Anterior cingulate cortex (tissue), 58 donors: Measurements from ENCODE around the gene TTC22.

ENCODE experiments used
- DNase-seq, 58 donors: peaks; one replicate each; lab custom pipeline; 2025; lab: John Stamatoyannopoulos, UW

The TTC22 gene

GRCh38 chr1:54810153-54810942, 9.2 kb upstream of the TTC22 start:
- DNase-seq: peak in 49 of 58 donors; percentile 7 to 71 (median 36)

DNA sequence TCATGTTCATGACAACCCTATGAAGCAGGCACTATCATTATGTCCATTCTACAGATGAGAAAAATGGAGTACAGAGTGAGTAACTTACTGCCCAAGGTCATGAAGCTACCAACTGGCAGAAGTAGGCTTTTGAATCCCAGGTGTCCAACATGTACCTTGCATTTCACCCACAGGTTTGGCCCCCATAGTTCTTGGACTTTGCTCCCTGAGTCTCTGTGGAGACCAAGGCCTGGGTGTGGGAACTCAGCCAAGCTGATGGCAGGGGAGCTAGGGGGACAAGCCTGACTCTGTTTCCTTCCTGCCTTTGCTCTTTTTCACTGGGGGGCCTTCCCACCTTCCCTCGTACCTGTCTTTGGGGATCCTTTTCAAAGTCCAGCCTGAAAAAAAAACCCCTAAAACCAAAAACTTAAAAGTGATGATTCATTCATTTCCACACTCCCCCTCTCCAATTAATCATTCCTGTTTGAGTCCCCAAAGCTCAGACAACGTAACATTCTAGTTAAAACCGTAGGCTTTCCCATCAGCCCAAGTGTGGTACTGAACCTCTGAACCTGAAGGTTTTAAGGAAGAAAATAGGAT, 8.5 kb upstream of the TTC22 start:
- no peak for DNase-seq

DNA sequence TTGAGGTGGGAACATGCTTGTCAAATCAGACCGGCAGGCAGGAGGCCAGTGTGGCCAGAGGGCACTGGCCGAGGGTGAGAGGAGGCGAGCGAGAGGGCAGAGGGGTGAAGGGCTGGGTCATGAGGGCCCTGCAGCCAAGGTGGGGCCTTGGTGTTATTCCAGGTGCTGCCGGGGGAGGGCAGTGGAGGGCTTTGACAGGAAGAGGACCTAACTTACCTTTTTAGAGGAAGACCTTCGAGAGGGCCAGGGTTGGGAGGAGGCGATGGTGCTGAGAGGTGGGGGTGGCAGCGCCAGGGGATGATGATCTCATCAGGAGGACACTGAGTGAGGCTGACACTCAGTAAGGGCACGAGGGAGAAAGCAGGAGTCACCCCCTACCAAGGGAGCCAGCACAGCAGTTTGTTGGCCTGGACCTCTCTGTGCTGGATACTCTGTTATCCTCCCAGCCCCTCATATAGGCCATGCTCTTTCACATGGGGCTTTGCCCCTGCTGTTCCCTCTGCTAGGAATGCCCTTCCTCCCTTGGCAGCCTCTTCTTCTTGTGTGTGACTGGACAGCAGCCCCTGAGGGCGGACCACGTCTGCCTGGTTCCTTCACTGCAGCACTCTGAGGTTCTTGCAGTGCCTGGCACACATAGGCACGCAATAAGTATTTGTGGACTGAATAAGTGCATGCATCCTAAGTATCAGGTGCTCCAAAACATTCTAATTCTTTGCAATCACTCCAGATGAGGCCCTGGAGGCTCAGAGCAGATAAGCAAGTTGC, 7.5 kb upstream of the TTC22 start:
- DNase-seq: no peak

DNA sequence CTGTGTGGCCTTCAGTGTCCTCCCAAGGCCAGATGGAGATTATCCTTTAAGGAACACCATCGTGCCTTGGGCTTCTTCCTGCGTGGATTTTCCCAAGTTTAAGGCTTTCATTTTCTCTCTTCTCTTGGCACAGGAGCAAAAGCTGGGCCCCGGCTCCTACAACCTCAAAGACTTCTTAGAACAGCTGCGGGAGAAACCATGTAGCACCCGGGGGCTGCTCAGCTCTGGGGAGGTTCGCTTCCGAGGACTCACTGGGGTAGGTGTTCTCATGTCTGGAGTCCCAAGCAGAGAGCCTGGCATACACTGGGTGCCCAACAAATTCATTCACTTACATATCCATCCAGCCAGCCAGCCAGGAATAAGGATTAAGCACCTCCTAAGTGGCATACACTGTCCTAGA, 6.6 kb upstream of the TTC22 start:
- no peak for DNase-seq

DNA sequence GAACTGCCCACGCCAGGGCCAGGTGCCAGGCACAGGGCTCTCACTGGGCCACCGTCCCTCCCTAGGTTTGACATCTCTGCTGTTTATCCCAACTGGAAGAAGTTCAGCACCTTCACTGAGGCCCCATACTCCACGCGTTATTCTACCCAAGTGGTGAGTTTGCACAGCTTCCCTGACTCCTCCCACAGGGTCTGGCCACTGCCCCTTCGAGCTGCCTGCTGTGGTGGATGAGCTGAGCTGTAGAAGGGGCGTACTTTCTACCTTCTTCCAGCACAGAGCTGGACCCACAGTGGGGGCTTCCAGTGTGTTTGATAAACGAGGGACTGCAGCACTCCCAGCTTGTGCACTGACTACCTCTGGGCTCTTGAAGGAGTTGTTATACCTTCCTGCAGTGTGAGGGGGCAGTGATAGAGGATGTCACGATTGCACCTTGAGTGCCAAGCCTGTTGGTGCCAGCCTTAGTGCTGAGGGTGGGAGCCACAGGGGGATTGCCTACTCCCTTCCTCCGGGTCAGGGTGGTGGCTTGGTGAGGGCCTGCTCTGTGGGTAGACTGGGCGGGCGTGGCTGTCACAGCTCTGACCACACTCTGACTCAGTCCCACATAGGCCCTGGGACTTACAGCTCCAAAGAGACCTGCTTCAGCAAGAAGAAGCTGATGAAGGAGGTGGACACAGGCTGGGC, 5.9 kb upstream of the TTC22 start:
- DNase-seq: no peak

GRCh38 chr1:54805981-54806381, 4.9 kb upstream of the TTC22 start:
- peak in 3 of 58 donors; percentile 16 to 44 (median 22) for DNase-seq

DNA sequence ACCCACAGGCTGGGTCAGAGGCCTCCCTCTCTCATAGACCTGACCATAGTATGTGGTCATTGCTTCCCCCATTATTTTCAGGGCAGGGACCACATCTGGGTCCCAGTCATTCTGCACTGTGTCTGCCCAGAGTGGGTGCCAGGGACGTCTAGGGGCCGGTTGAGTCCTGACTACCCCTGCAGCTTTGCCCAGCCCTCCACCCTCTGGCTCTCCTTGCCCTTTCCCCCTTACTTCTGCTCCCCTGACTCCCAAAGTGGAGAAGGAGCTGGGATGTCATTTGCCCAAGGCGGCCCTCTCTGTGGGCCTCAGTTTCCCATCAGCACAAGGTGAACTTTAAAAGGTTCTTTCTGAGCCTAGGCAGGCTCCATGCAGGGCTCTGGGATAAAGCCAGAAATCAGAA, 4.3 kb upstream of the TTC22 start:
- no peak for DNase-seq

- no peak for DNase-seq
Observed at GRCh38 chr1:54804471-54805132, 3.5 kb upstream of the TTC22 start.

DNA sequence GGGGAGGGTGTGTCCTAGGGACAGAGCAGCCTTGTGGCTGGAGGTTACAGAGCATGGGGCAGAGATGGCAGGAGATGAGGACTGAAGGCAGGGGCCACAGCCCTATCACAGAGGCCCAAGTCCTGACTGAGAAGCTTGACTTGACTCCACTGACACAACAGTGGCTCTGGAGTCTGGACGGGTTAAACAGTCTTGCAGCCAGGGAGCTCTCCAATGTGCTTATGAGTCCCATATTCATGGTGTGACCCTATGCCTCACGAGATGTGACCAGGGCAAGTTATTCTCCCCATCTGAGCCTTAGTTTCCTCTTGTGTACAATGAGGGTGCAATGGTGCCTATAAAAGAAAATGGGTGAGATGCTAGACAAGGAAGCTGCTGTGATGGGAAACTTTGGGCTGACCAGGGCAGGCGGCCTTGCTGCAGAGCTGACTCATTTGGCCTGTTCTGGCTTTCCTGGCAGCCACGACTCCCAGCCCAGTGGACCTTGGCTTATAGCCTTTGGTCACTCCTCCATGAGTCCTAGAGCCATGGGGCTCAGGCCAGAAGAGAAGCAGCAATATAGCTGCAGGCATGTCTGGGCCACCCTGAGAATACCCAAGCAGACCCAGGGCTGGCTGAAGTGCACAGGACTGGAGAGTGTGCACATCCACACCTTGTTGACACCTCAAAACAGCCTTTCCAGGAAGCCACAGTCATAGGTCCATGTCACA, 2.8 kb upstream of the TTC22 start:
- no peak for DNase-seq

GRCh38 chr1:54800041-54800898, 853 bp downstream of the TTC22 start:
- peak in 1 of 58 donors; percentile 69 for DNase-seq

- no peak for DNase-seq
Observed at GRCh38 chr1:54798769-54799641, 2.1 kb downstream of the TTC22 start.

DNA sequence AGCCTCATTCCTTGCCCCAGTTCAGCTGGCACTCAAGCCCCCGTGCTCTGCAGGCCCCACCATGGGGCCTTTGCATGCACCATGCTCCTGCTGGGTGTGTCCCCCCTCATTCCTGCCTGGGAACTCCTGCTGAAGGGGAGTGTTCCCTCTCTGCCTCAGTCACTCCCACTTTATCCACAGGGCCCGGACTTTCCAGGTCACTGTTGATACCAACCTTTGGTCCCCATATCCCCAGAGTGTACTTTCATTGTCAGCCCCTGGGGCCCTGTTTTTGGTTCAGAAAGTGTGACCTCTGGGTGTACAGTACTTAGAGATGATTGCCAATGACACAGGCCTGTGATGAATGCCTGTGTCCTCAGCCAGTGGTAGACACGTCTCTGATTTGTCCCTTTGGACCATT, 2.9 kb downstream of the TTC22 start:
- DNase-seq: no peak

GRCh38 chr1:54796902-54797301, 4.2 kb downstream of the TTC22 start:
- DNase-seq: no peak

DNA sequence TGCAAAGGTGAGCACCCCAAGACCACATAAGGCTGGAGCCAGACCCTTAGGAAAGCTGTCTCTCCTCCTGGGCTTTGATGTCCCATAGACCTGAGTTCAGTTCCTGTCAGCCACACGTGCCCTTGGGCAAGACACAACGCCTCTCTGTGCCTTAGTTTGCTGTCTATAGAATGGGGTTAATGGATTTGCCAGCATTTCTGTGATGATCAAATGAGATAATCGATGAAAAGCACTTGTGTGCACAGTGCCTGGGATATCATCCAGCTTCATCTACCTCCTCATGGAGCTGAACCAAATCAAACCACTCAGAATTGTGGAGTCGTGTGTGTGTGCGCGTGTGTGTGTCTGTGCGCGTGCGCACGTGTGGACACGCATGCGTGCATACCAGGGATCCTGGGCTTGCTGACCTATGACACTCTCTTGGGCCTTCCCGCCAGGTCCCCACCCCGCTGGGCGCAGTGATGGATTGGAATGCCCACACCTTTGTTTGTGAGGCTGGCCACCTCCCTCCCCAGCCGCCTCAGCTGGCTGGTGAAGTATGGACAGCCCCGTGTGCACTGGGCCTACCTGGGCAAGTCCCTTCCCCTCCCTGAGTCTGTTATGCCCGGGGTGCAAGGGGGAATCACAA, 5.2 kb downstream of the TTC22 start:
- DNase-seq: peak in 1 of 58 donors; percentile 13

GRCh38 chr1:54795356-54795665, 5.8 kb downstream of the TTC22 start:
- DNase-seq: peak in 13 of 58 donors; percentile 10 to 46 (median 20)

- peak in 1 of 58 donors; percentile 46 for DNase-seq
Observed at GRCh38 chr1:54794451-54795355, 6.4 kb downstream of the TTC22 start.
